ENCODE results near the gene CTXND1.
A peak's percentile ranks its signal among the peaks of the same experiment; 100 is the strongest.
"Not testable (repeated sequence)": the region's sequence is repeated elsewhere in the genome, so short reads cannot be mapped to it uniquely, and the experiment has no call there.

The CTXND1 gene

DNA sequence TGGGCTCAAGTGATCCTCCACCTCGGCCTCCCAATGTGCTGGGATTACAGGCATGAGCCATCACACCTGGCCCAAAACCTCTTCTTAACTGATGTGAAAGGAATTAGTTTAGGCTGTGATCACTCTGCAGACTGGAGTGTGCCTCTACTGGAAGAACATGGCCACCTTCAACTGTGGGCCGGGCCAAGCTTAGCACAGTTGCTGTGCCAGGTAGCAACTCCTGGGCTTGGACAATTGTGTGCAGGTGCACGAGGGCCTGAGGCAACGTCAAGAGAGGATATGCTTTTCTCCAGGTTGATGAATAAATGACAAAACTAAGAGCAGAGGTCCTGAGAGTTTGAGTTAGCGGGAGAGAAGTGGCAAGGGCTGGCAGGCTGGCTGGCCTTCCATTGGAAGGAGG, 92.7 kb downstream of the CTXND1 start:
- no peak for DNase-seq (ENCODE audit: low read depth)

DNA sequence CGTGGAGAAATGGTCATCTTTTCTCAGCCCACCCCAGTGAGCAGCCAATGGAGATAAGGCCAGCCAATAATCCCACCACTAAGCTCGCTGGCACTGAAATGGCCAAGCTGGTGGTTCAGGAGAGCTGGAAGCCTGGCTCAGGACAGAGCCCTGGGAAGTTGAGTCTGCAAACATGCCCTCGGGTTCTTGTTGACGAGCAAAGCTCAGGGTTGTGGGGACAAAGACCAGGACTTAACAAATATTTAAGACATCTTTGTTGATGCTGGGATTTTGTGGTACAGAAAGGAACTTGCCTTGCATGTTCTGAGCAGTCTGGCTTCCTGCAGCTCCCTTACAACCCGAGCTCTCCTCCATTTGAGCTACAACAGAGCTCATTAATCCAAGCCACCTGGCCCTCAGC, 94.8 kb downstream of the CTXND1 start:
- no peak for DNase-seq (ENCODE audit: low read depth)

DNA sequence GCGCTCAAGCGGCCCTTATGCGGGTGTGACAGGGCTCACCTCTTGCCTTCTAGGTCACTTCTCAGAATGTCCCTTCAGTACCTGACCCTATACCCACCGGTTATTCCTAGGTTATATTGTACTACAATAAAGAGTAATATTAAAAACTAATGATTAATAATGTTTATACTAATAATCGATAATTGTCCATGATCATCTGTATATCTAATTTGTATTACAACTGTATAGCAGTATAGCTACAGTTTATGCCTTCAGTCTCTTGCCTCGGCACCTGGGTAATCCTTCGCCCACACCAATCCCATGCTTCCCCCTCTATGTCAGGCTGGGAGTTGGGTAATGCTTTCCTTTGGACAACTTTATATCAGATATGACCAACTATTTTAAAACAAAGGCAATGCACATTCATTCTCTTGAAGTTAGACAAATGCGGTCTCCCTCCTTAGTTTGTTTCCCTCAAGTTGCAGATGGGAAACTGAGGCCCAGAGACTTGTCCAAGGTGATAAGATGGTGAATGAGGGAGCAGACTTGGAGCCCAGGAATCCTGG, 95.8 kb downstream of the CTXND1 start:
- no peak for DNase-seq (ENCODE audit: low read depth)

DNA sequence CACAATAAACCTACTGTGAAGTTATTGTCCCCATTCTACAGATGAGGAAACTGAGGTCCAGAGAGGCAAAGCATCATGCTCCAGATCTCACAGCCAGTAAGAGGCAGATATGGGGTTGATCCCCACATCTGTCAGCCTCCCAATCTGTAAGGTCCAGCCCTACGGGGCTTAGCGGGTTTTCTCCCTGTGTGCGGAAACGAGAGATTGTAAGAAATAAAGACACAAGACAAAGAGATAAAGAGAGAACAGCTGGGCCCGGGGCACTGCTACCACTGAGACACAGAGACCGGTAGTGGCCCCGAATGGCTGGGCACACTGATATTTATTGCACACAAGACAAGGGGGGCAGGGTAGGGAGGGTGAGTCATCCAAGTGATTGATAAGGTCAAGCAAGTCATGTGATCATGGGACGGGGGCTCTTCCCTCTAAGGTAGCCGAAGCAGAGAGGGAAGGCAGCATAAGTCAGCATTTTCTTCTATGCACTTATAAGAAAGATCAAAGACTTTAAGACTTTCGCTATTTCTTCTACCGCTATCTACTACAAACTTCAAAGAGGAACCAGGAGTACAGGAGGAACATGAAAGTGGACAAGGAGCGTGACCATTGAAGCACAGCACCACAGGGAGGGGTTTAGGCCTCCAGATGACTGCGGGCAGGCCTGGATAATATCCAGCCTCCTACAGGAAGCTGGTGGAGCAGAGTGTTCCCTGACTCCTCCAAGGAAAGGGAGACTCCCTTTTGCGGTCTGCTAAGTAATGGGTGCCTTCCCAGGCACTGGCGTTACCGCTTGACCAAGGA, 96.4 kb downstream of the CTXND1 start:
- DNase-seq (ENCODE audit: low read depth) = not testable (repeated sequence)

- no peak for DNase-seq (ENCODE audit: low read depth)
These were observed 97.0 kb downstream of the CTXND1 start for GRCh38 chr15:80155001-80155377.

DNA sequence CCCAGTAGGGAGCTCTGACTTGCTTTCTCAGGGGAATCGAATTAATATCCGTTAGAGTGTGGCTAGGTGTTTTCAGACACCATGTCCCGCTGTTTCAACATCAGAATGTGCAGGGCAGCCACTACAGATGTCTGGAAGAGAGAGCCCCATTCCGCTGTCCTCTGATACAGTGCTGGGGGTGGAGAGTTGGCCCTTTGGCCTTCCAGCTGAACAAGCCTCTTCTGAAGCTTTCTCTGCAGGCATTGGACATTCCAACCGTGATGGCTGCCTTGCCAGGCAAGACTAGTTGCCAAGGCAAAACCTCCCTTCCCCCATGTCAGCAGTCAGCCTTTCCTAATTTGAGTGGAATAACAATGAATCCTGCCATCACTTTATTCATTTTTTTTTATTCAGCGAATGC, 97.7 kb downstream of the CTXND1 start:
- DNase-seq (ENCODE audit: low read depth) = no peak

- no peak for DNase-seq (ENCODE audit: low read depth)
These were observed 98.1 kb downstream of the CTXND1 start for GRCh38 chr15:80153900-80154299.

- DNase-seq (ENCODE audit: low read depth) = peak; percentile 8
These were observed 98.8 kb downstream of the CTXND1 start, which contains the start of gene FAH for GRCh38 chr15:80152896-80153876. Gene FAH (plus strand): TSS chr15:80152999. CDS start chr15:80153055, 56 bp downstream.

DNA sequence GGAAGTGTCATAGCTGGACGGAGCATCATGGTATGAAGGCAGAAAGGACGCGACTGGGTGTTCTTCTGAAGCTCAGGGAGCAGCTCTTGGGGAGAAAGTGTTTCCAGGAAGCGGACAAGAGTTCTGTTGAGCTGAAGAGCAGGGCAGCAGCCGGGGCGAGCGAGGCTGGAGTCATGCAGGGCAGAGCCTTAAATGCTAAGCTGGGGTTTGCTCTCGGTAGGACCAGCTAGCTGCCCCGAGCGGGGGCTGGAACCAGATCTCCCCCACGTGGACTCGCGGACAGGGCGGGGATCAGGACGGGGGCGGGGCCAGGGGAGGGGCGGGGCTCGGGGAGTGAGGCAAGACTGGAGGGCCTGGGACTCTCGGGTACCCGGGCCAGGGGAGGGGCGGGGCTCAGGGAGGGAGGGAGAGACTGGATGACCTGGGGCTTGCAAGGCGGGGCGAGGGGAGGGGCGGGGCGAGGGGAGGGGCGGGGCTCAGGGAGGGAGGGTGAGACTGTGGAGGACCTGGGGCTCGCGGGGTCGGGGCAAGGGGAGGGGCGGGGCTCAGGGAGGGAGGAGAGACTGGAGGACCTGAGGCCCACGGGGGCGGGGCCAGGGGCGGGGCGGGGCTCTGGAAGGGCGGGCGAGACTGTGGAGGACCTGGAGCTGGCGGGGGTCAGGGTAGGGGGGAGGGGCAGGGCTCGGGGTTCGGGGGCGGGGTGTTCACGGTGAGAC, 99.7 kb downstream of the CTXND1 start:
- peak; percentile 82 for DNase-seq (ENCODE audit: low read depth)

- DNase-seq (ENCODE audit: low read depth) = no peak
These were observed 100.4 kb downstream of the CTXND1 start for GRCh38 chr15:80151576-80151975.

GRCh38 chr15:80151148-80151547, 100.9 kb downstream of the CTXND1 start:
- DNase-seq (ENCODE audit: low read depth) = no peak

Data from activated T-helper 1 cell treated with Interleukin-2 at 50 U/mL for 16 hours (primary cell).